ENCODE results near the gene PDX1.

Gene PDX1

DNA sequence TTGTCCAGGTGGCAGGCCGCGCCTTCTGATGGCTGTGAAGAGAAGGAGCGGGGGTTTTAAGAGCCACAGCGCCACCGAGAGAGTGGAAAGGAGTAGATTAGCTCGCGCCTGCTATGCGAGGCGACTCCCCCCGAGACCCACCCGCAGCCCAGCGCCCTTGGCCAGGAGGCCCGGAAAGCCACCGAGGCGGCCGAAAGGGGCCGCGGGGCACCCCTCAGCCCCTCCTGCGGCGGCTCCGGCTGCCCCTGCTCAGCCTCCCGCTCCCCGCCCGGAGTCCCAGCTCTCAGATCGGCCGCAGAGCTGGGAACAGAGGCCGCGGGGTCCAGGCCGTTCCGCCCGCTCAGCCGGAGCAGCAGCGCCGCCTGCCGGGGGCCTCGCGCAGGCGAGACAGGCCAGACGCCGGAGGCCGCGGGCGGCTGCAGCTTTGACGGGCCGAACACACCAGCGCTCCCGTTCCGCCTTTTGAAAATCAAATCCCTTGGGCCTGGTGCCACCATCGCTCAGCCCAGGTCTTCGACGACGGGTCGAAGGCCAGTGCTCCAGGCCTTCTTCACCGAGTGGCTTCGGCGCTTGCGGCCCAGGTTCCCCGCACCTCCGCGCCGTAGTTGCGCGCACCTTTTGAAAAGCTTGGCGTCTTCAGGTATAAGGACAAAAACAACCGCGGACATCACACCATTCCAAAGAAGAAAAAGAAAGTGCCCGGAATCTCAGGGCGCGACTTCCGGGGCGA is 34.0 kb downstream of the PDX1 start:
- peaks cover 9% of the 10 kb centered on the region for H3K27me3 ChIP-seq (ENCODE audit: insufficient read depth, low read length, poor library complexity)
- H3K4me3 ChIP-seq (ENCODE audit: low read depth in 1 of 2, low read length in 2 of 2) = peak overlapping the region; percentile 21 to 55; a peak in 3 of 4 replicates
- H3K9ac ChIP-seq (ENCODE audit: low read depth, low read length) = peak overlapping the region; percentile 58
- peak; percentile 78 for DNase-seq
- H2AFZ ChIP-seq (ENCODE audit: low read depth, low read length) = peak overlapping the region; percentile 86
- peak overlapping the region; percentile 87 for H3K4me2 ChIP-seq (ENCODE audit: insufficient read depth, low read length)
- H3K36me3 ChIP-seq (ENCODE audit: insufficient read depth, low read length) = no peaks in the 10 kb centered on the region
- H4K20me1 ChIP-seq (ENCODE audit: insufficient read depth, low read length) = no peaks in the 10 kb centered on the region
- TF ChIP-seq EZH2 (IDR thresholded peaks at IDR 0.05; ENCODE audit: borderline replicate concordance, low read depth, low read length, severe bottlenecking) = peak; percentile 75
- TF ChIP-seq, protein P1, sequence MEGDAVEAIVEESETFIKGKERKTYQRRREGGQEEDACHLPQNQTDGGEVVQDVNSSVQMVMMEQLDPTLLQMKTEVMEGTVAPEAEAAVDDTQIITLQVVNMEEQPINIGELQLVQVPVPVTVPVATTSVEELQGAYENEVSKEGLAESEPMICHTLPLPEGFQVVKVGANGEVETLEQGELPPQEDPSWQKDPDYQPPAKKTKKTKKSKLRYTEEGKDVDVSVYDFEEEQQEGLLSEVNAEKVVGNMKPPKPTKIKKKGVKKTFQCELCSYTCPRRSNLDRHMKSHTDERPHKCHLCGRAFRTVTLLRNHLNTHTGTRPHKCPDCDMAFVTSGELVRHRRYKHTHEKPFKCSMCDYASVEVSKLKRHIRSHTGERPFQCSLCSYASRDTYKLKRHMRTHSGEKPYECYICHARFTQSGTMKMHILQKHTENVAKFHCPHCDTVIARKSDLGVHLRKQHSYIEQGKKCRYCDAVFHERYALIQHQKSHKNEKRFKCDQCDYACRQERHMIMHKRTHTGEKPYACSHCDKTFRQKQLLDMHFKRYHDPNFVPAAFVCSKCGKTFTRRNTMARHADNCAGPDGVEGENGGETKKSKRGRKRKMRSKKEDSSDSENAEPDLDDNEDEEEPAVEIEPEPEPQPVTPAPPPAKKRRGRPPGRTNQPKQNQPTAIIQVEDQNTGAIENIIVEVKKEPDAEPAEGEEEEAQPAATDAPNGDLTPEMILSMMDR (IDR thresholded peaks at IDR 0.05; ENCODE audit: borderline replicate concordance, extremely low read depth, low read length, poor library complexity, severe bottlenecking) = peak; percentile 86
- peaks cover 12% of the 10 kb centered on the region for H3K4me1 ChIP-seq (ENCODE audit: insufficient read depth, low read length)
- no peaks in the 10 kb centered on the region for H3K79me2 ChIP-seq (ENCODE audit: insufficient read depth, low read length)
- H3K27ac ChIP-seq (ENCODE audit: low read length) = 0 out of 2 replicates have a peak overlapping the region, but pooled peaks have one; percentile 22
- ATAC-seq (ENCODE audit: insufficient read depth, low read depth) = peak; percentile 99
- H3K9me3 ChIP-seq (ENCODE audit: insufficient read depth, low read length, severe bottlenecking) = no peaks in the 10 kb centered on the region

DNA sequence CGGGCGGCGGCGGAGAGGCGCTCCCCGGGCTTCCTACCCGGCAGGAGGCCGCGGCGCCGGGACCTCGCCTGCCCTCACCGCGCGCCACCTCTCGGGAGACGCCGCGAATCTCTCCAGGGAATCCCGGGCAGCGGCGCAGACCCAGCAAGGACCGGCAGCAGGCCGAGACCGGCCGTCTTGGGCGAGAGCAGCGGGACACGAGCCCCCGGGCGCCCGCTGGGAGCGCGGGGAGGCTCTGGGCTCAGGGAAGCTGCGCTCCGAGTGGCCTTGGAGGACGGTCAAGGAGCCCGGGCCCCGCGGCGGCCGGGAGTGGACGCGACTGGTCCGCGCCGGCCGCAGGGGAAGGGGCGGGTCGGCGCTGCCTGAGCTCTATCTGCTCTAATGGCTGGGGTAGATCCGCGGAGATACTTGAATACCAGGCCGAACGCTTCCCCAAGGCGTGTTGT is 34.6 kb downstream of the PDX1 start:
- H3K4me2 ChIP-seq (ENCODE audit: insufficient read depth, low read length) = peak overlapping the region; percentile 87
- no peak for ATAC-seq (ENCODE audit: insufficient read depth, low read depth)
- H3K27ac ChIP-seq (ENCODE audit: low read length) = no peak overlapping the region

GRCh38 chr13:27955014-27955591 is 35.3 kb downstream of the PDX1 start:
- Histone ChIP-seq H3K36me3 (ENCODE audit: insufficient read depth, low read length) (no peaks in the 10 kb centered on the region), H3K9me3 (ENCODE audit: insufficient read depth, low read length, severe bottlenecking) (no peaks in the 10 kb centered on the region), H3K4me2 (ENCODE audit: insufficient read depth, low read length) (no peak overlapping the region), H3K27me3 (ENCODE audit: insufficient read depth, low read length, poor library complexity) (peaks cover 14% of the 10 kb centered on the region), H3K4me1 (ENCODE audit: insufficient read depth, low read length) (peaks cover 12% of the 10 kb centered on the region), H3K4me3 (ENCODE audit: low read depth in 1 of 2, low read length in 2 of 2) (no peak overlapping the region), H3K9ac (ENCODE audit: low read depth, low read length) (no peak overlapping the region), H4K20me1 (ENCODE audit: insufficient read depth, low read length) (no peaks in the 10 kb centered on the region), H2AFZ (ENCODE audit: low read depth, low read length) (no peak overlapping the region), H3K27ac (ENCODE audit: low read length) (no peak overlapping the region), H3K79me2 (ENCODE audit: insufficient read depth, low read length) (no peaks in the 10 kb centered on the region)
- DNase-seq (no peak), ATAC-seq (ENCODE audit: insufficient read depth, low read depth) (no peak)
- TF ChIP-seq EZH2 (IDR thresholded peaks at IDR 0.05; ENCODE audit: borderline replicate concordance, low read depth, low read length, severe bottlenecking) = no peak
- TF ChIP-seq, protein P1 (IDR thresholded peaks at IDR 0.05; ENCODE audit: borderline replicate concordance, extremely low read depth, low read length, poor library complexity, severe bottlenecking) = no peak

More for the DNA sequence above, 34.6 kb downstream of the PDX1 start:
- peaks cover 12% of the 10 kb centered on the region for H3K27me3 ChIP-seq (ENCODE audit: insufficient read depth, low read length, poor library complexity)
- peak overlapping the region; percentile 58; the same call in 1 of the 2 replicates for H3K9ac ChIP-seq (ENCODE audit: low read depth, low read length)
- no peaks in the 10 kb centered on the region for H3K36me3 ChIP-seq (ENCODE audit: insufficient read depth, low read length)
- peaks cover 12% of the 10 kb centered on the region for H3K4me1 ChIP-seq (ENCODE audit: insufficient read depth, low read length)
- TF ChIP-seq EZH2 (IDR thresholded peaks at IDR 0.05; ENCODE audit: borderline replicate concordance, low read depth, low read length, severe bottlenecking) = no peak
- TF ChIP-seq, protein P1 (IDR thresholded peaks at IDR 0.05; ENCODE audit: borderline replicate concordance, extremely low read depth, low read length, poor library complexity, severe bottlenecking) = no peak
- no peaks in the 10 kb centered on the region for H3K79me2 ChIP-seq (ENCODE audit: insufficient read depth, low read length)
- no peak for DNase-seq
- H3K9me3 ChIP-seq (ENCODE audit: insufficient read depth, low read length, severe bottlenecking) = no peaks in the 10 kb centered on the region
- peak overlapping the region; percentile 84; the same call in 1 of the 2 replicates for H2AFZ ChIP-seq (ENCODE audit: low read depth, low read length)
- no peak overlapping the region for H3K4me3 ChIP-seq (ENCODE audit: low read depth in 1 of 2, low read length in 2 of 2)
- no peaks in the 10 kb centered on the region for H4K20me1 ChIP-seq (ENCODE audit: insufficient read depth, low read length)

Measured in DND-41 (cell line).